GM19395 (cell line): ENCODE data around the gene NPEPL1.
A peak's percentile ranks its signal among the peaks of the same experiment; 100 is the strongest.

Source experiments
- ATAC-seq: cut with Tn5 transposase; IDR thresholded peaks from one replicate; pipeline ENCODE4 v1.9.1; 2021; ENCODE audit warnings: mild to moderate bottlenecking, moderate library complexity; ENCODE audit not compliant: unreplicated experiment

Gene NPEPL1

GRCh38 chr20:58678806-58679205 is 13.8 kb upstream of the NPEPL1 start:
- ATAC-seq, result no peak

GRCh38 chr20:58682656-58683531 is 9.7 kb upstream of the NPEPL1 start:
- no peak for ATAC-seq

- no peak for ATAC-seq
These were observed 8.3 kb upstream of the NPEPL1 start for GRCh38 chr20:58684291-58684690.

GRCh38 chr20:58685988-58686387 is 6.6 kb upstream of the NPEPL1 start:
- ATAC-seq, result no peak

GRCh38 chr20:58688414-58688813 is 4.2 kb upstream of the NPEPL1 start:
- ATAC-seq, result no peak

- ATAC-seq, result no peak
These were observed 3.8 kb upstream of the NPEPL1 start for GRCh38 chr20:58688840-58689239.

DNA sequence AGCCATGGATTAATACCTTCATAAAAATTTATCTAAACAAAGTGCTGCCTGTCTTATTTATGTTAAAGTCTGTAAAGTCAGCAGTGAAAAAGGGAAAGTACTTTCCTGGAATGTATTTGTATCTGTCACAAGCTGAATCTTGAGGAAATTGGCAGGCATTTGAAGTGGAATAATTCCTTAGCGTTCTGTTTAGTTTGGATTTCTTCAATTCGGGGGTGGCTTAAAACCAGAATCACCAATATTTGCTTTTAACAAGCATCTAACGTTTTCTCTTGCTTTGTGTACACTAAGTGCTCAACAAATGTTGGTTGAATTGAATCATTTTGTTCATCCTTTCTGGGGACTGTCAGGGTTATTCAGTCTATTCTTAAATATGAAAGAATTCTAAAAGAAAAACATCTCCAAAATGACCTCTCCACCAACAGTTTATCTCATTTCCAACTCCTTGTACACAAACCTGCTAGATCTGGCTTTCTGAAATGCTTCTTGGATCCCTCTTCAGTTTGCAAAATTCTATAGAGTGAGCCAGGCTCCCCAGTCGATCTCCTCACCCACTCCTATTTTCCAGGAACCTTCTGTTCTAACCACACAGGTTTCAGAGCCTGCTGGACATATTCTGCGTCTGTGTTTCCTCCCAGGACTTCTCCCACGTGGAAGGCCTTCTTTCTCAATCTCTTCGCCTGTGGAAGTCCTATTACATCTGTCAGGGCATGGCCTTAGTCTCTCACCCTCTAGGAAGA is 2.0 kb upstream of the NPEPL1 start:
- no peak for ATAC-seq

DNA sequence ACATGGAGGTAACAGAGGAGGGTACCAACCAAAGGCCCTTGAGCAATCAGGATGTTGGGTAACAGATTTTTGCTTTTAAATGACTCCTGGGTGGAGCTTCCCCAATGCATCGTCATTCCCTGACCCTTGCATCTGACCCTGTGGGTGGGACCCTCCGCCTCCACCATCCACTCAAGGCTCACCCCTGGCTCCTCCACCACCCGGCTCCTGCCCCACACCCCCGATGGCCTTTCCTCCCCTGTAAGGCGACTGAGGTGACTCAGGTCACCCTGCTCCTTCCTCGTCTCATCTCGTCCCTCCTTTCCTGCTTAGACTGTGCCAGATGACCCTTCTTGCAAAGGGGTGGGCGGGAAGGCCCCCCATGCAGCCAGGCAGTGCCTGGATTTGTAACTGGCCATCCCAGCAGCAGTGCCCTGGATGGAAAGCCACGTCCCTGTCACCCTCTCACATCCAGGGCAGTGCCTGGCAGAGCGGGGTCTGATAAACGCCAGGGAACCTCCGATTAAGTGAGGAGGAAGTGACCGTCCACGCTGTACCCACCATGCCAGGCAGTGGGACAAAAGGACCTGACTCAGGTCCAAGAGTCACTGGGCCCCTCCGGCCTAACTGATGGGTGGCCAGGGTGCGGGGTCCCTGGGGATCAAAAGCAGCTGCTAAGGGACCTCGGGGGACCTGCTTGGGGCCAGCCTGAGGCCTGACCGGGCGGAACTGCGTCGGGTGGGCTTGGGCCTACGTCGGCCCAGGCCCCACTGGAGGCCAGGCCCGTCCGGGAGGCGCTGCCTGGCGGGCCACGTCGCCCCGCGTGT is 624 bp upstream of the NPEPL1 start:
- ATAC-seq, result peak; percentile 15

GRCh38 chr20:58693226-58694006 is 816 bp downstream of the NPEPL1 start:
- ATAC-seq, result peak; percentile 28

DNA sequence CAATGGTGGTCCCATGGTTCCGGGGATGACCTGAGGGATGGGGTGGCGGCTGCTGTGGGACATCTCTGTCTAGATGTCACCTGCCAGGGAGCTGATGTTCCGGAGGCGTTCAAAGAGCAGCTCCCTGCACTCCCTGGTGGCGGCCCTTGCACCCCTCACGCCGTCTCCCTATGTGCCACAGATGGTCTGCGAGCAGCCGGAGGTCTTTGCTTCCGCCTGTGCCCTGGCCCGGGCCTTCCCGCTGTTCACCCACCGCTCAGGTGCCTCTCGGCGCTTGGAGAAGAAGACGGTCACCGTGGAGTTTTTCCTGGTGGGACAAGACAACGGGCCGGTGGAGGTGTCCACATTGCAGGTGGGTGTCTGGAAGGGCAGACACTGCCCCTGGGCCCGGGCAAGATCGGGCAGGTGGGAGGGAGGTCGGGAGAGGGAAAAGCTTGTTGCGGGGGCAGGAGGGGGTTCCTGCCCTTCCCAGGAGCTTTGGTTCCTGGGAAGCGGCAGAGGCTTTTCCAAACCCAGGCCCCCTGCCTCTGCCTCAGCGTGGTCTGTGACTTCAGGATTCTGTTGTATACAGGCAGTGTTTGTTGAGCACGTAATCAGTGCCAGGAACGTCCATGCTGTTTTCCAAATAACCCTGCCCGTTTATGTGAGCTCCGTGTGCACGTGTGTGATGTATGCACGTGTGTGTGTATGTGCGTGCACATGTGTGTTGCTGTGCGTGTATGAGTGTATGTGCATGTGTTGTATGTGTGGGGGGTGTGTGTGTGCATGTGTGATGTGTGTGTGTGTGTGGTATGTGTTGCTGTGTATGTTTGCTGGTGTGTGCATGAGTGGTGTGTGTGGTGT is 1.9 kb downstream of the NPEPL1 start:
- no peak for ATAC-seq

DNA sequence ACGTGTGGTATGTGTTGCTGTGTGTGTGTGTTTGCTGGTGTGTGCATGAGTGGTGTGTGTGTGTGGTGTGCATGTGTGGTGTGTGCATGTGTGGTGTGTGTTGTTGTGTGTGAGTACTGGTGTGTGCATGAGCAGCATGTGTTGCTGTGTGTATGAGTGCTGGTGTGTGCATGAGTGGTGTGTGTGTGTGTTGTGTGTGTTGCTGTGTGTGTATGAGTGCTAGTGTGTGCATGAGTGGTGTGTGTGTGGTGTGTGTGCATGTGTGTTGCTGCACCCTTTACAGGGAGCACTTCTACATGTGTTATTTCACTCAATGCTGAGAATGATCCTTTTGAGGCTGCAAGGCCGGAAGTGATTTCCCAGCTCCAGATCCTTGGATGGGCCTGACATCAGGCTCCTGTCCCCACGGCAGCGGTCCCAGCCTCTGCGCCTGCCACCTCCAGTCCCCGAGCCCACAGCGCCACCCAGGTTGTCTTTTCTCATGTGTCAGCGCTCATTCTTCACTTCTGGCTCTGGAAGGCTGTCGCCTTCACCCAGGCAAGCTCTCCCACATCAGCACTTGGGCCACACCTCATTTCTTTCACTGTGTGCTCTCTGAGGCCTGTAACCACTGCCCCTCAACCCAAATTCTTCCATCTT is 2.6 kb downstream of the NPEPL1 start:
- no peak for ATAC-seq

DNA sequence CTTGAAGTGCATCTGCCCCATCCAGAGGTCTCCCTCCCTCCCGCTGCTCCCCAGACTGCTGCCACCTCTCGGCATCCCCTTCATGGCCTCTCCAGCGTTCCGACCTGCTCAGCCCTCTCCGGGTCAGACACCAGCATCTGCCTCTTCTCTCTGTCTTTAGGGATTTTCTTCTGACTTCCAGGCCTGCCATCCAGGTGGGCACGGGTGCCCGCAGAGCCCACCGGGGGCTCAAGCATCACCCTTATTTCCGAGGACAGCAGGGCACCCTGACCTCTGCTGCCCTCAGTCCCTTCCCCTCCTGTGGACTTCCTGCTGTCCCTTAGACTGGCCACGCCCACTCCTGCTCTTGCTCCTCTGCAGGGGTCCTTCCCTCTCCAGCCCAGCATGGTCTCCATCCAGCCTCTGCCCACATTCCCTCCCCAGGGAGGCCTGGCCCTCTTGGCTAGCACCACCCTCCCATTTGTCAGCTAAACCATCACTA is 3.3 kb downstream of the NPEPL1 start:
- no peak for ATAC-seq

DNA sequence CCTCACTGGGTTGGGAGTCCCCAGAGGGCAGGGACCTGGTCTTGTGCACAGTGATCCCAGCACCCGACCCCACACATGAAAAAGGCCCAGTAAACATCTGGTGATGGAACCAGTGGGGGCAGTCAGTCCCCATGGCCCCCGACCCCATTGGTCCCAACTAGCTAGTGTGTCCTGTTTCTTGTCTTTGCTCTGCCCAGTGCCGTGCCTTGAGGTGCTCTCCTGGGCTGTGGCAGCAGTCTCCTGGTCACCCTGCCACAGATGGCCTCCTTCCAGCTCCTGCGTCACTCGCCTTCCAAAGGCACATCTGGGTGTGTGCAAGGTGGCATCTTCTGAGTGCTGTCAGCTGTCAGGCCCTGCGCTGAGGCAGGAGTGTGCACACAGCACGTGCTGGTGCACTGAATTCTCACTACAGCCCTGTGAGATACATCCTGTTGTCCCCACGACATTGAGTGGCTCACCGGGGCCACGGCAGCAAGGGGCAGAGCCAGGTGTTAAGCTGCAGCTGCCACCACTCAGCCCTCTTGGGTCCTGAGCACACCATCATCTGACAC is 3.9 kb downstream of the NPEPL1 start:
- no peak for ATAC-seq

DNA sequence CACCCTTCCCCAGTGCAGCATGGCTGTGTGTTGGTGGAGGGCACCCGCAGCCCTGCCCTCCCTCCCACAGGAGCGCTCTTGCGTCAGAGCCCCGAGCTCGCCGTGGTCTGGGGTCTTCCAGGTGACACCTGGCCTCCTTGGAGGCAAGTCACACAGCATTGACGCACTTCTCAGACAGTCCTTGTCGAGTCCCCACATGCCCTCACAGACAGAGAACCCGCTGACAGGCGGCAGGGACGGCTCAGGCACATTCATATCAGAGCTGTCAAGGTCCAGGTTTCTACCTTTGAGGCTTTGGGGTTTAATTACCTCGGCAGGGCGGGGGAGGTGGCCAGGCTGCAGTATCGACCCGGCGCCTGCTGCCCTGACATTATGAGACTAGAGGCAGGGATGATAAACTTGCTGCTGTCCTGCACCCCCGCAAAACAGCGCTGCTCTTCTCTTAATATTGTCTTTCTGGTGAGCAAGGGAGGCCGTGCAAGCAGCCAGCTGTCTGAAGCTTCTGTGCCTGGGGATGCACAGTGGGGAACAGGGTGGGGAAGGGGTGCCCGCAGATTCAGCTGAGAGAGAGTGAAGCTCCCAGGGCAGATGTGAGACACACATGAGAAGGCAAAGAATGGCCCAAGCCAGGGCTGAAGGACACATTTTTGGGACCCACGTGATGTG is 4.7 kb downstream of the NPEPL1 start:
- ATAC-seq, result no peak

DNA sequence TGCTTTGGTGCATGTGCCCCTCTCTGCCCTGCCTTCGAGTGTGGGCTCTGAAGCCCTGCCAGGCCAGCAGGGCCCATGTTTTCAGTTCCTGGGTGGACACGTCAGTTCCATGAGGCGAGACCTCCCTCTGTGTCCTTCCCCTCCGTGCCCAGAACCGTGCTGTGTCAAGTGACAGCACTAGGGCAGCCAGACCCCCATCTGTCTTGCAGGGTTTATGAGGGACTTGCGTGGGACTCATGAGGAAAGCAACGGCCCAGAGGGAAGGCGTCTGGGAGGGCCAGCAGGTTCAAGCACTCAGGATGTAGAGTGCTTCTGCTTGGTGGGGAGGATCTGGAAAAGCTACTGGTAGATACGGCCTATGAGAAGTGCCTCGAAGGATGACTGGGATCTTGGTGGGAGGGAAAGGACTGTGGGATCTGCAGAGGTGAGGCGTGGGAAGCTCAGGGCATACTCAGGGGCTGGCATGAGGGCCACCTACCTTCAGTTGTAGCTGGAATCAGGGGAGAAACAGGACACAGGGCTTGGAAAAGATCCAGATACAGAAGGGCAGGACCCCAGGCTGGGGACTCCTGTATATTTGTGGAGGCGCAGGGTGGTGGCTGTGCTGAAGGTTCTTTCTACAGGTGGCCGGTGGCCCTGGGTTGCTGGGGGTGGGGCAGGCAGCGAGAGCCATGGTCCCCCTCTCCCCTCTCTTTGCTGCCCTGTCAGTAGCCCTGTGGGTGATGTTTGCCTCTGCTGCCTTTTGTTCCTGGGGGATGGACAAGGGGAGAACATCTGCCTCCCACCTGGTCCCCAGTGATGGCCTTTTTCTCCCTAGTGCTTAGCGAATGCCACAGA is 5.5 kb downstream of the NPEPL1 start:
- ATAC-seq, result no peak

DNA sequence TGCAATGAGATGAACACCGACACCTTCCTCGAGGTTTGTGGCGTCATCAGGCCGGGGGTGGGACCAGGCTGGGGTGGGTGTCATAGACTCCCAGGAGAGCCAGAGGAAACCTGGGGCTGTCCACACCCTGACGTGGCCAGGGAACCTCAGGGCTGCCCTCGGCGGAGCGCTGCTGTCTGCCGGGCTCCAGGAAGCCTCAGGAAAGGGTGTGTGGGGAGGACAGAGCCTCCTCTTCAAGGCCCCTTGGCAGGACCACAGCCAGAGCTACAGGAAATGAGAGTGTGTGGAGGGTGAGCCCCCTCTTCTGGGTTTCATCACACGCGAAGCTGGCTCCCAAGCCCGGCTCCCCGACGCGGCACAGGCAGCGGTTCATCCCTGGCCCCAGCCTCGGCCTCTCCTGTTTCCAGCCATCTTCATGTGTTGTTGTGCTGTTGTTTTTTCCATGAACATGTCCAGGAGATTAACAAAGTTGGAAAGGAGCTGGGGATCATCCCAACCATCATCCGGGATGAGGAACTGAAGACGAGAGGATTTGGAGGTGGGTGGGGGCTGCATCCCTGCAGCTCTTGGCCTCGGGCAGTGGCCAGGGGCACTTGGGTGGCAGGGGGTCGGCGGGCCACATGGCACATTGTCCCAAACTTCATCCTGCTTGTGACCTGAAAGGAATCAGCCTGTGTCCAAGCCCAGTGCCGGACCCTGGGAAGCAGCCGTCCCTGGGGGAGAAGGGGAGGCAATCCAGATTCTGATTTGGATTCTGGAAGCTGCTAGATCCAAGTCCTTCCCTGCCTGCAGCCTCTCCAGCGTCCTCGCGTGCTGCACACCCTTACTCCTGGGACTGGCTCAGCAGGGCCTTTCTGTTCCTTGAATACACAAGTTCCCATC is 6.4 kb downstream of the NPEPL1 start:
- no peak for ATAC-seq
